GM12874 (cell line): Measurements from ENCODE around the gene PLCD1.
A peak's percentile ranks its signal among the peaks of the same experiment; 100 is the strongest.

ENCODE experiments used
- TF ChIP-seq, protein P1 (sequence below): IDR thresholded peaks from 2 replicates; pipeline ENCODE4 v1.5.1; 2011; ENCODE audit warnings: low read depth, mild to moderate bottlenecking, control low read depth, low read length, moderate library complexity; ENCODE audit not compliant: insufficient read depth

PLCD1 gene

DNA sequence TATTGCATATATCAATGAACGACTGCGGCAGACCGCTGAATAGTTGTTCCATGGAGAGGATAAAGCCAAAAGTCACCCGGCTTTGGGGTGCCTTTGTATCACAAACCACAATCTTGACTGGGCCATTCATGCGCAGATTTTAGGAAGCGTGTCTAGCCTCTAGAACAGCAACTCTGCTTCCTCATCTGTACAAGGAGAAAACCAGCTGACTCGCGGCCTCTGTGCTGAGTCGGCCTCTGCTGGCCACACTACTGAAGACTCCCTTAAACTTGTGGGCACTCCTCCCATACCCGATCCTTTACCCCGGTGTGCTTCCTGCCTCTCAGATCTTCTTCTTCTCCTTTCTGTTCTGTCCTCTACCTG lies 10.4 kb upstream of the PLCD1 start:
- TF ChIP-seq, protein P1, sequence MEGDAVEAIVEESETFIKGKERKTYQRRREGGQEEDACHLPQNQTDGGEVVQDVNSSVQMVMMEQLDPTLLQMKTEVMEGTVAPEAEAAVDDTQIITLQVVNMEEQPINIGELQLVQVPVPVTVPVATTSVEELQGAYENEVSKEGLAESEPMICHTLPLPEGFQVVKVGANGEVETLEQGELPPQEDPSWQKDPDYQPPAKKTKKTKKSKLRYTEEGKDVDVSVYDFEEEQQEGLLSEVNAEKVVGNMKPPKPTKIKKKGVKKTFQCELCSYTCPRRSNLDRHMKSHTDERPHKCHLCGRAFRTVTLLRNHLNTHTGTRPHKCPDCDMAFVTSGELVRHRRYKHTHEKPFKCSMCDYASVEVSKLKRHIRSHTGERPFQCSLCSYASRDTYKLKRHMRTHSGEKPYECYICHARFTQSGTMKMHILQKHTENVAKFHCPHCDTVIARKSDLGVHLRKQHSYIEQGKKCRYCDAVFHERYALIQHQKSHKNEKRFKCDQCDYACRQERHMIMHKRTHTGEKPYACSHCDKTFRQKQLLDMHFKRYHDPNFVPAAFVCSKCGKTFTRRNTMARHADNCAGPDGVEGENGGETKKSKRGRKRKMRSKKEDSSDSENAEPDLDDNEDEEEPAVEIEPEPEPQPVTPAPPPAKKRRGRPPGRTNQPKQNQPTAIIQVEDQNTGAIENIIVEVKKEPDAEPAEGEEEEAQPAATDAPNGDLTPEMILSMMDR, result peak; percentile 20; the same call in 1 of the 2 replicates

DNA sequence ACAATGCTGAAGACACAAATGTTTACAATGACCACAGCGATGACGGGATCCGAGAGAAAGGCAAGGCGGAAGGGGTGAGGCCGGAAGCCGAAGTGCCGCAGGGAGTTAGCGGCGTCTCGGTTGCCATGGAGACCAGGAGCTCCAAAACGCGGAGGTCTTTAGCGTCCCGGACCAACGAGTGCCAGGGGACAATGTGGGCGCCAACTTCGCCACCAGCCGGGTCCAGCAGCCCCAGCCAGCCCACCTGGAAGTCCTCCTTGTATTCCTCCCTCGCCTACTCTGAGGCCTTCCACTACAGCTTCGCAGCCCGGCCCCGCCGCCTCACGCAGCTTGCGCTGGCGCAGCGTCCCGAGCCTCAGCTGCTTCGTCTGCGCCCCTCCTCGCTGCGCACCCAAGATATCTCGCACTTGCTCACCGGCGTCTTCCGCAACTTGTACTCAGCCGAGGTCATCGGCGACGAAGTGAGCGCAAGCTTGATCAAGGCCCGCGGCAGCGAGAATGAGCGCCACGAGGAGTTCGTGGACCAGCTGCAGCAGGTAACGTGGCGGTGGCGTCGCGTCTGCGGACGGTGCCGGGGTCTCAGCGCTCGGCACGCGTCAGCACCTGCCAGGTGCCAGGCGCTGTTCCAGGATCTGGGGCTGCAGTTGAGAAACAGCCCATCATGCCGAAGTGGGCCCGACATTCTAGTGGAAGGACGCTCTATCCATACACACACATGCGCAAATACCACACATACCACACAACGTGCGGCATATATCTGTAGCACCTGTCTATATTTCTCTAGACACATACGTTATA lies 9.9 kb upstream of the PLCD1 start, which contains the start of gene DLEC1:
Gene DLEC1 (plus strand): TSS at position 108 of the 798 bp plus-strand sequence. CDS start 18 bp downstream, at position 126.
- TF ChIP-seq, protein P1, result no peak

DNA sequence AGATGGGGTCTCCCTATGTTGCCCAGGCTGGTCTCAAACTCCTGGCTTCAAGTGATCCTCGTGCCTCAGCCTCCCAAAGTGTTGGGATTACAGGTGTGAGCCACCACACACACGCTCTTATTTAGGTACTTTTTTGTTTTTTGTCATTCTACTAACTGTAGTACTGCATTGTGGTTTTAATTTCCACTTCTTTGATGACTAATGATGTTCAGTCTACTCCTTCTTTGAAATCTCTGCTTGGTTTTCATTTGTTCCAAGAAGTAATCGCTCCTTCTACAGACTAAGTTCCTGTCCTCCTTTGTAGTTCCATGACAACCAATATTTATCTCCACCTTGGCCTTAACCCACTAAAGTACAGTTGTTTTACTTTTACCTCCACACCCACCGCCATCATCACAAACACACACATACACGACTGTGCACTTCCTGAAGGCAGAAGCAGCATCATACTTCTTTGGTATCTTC lies 9.0 kb upstream of the PLCD1 start:
- TF ChIP-seq, protein P1, result no peak

DNA sequence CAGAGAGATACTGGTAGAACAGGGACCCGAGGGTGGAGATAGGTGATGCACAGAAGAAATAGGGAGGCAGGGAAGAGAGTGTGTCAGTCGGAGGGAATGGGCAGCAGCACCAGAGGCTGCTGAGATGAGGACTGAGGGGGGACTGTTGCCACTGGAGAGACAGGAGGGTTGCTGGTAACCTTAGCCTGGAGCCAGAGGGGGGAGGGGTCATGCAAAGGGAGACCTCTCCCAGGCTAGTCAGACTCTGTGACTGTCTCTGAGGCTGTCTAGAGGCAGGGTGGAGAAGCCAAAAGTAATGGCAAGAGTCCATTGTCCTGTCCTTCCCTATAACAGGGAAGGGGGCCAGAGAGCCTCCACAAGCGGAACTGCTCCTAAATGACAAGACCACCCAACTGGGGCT lies 7.5 kb upstream of the PLCD1 start:
- TF ChIP-seq, protein P1, result no peak

DNA sequence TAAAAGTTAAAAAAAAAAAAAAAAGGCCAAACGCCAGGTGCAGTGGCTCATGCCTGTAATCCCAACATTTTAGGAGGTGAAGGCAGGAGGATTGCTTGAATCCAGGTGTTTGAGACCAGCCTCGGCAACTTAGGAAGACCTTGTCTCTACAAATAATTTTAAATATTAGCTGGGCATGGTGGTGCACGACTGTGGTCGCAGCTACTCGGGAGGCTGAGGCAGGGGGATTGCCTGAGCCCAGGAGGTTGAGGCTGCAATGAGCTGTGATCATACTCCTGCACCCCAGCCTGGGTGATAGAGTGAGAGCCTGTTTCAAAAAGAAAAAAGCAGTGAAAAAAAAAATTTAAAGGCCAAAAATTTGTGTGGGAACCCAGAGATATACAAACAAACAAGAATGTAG lies 6.8 kb upstream of the PLCD1 start:
- TF ChIP-seq, protein P1, result no peak

DNA sequence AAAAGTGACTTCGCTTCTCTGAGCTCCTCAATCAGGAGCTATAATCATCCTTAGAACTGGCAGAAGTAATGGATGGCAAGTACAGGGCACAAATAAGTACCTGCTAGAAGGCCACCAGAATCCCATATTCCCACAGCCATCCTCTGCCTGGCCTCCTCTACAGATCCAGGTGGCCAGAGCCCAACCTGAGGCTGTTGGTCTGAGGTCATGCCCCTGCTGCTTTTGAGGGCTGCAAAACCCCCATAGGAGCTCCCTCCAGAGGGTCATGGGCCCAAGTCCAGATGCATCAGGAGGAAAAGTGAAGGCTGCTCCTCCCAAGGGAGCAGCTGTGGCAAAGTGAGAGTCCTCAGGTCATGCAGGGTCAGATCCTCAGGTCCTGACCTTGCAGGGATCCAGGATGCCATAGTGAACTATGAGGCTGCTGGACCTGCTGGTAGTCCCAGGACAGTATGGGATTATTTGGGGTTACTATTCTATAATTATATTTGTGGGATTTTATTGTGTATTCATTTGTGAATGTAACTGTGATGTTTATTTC lies 3.0 kb upstream of the PLCD1 start:
- TF ChIP-seq, protein P1, result no peak

DNA sequence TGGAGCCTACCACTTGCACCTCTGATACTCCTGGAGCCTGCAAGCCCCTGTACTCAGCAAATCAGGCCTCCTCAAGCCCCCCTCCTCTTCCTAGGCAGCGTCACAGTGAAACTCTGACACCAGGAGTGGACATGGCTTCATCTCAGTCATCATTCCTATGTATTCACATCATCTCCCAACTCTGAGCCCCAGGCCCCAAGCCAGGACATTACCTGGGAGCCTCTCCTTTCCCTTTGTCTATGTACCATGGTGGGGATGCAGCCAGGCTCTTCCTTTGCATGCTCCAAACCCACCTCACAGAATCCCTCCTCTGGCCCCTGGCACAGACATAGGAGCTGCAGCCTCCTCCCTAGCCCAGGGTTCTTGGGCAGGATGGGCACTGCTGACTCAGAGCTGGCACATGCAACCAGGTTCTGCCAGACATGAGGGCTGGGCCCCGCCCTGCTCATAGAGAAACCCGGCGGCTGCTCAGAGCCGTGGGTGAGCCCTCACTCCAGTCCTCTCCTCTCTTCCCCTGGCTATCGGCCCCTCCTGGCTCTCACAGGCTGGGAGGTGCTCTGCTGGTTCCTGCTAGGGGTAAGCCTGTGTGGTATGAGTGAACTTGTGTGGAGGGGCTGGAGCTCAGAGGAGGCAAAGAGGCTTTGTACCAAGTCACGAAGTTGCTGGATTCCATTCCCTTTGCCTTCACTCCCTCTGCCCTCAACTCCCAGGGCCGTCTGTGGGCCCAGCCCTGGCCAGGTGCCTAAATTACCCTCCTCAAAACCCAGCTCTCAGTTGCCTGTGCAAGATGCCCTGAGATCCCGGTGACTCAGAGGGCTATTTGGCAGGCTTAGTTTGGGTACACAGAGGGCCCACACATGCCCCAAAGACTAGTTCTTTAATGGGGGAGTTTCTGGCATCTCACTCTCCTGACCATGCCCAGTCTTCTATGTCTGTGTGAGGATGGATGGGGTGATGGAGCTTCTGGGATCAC lies 1.9 kb upstream of the PLCD1 start:
- TF ChIP-seq, protein P1, result no peak
